DMS153 treated with DMSO at 0.1 percent for 48 hours (cell line): ENCODE data around the gene C2CD3.

Experiments used
- DNase-seq: peaks from one replicate; lab custom pipeline; 2025; ENCODE audit not compliant: unreplicated experiment; lab: John Stamatoyannopoulos, UW

Gene C2CD3

DNA sequence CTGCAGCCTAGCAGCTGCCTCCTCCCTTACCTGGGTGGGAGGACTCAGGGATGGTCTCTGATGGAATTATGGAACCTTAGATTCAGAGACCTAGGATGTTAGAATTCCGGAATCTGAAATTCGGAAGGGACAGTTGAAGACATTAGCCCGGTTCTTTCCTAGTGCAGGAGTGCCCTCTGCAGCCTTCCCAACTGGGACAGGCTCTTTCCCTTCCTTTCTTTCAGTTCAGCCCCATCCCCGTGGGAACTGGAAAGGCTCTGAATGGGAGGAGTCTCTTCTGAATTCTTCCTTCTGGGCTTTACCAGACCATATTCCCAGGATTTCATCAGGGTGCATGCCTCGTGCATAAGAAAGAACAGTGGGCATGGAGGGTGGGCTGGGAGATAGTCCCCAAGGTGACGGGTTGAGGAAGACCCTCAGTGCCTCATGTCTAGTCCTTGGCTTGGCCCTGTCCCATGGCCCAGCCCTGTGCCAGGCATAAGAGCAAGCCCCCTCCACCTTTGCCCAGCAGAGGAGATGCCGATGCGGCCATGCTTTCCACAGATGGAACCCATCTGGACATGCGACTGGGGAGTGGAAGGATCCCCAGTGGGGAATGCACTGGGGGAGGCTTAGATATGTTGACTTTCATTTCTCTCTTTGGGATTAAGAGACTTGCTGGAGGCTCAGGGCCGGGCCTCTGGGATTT lies 205.6 kb downstream of the C2CD3 start:
- DNase-seq, result no peak

DNA sequence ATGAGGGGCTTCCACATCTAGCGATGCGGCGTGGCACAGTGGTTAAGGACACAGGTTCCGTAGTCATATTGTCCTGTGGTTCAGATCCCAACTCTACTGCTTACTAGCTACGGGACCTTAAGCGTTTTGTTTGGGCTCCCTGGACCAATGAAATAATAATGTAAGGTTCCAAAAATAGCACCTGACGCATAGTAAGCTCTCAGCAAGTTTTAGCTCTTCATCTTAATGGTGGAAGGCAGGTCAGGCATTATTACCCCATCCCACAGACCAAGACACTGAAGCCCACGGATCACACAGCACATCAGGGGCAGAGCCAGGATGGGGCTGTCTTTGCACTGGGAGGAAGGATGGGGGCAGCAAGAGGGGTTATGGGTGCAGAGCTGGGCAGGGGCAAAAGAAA lies 206.9 kb downstream of the C2CD3 start:
- no peak for DNase-seq
